Natural killer cell (primary cell): ENCODE results near the gene DNAAF5. TPM values are rescaled to one million over a fixed set of nuclear protein-coding genes. Genes with fewer than 3 reads are reported as not detected.

ENCODE experiments used
- ATAC-seq, 3 donors: fragments of 150-1000 bp in 2 of 3; fragments of 200-7000 bp in 1 of 3; cut with Tn5 transposase; 1 replicate in 1 of 3; 2 replicates in 2 of 3; pipeline ENCODE4 v1.10.0; 2021; ENCODE audit warnings: mild to moderate bottlenecking in 2 of 3, moderate library complexity in 2 of 3
- DNase-seq, 2 donors: peaks; one replicate each; pipeline versions ENCODE4 v3.0.0 to v3.0.0-alpha.2; 2013 to 2021; ENCODE audit warnings: mixed read lengths in 1 of 2
- H3K27ac ChIP-seq: one replicate; pipeline ENCODE4 v1.5.1; 2013; ENCODE audit warnings: mild to moderate bottlenecking, low read length
- H3K27me3 ChIP-seq: one replicate; pipeline ENCODE4 v1.6.1; 2013; ENCODE audit warnings: low read length; ENCODE audit not compliant: control insufficient read depth, insufficient read depth
- H3K36me3 ChIP-seq: one replicate; pipeline ENCODE4 v1.6.1; 2013; ENCODE audit warnings: low read length; ENCODE audit not compliant: control insufficient read depth, insufficient read depth
- H3K4me1 ChIP-seq: one replicate; pipeline ENCODE4 v1.6.1; 2013; ENCODE audit warnings: low read length; ENCODE audit not compliant: control insufficient read depth, insufficient read depth
- H3K4me3 ChIP-seq: one replicate; pipeline ENCODE4 v1.5.1; 2013; ENCODE audit warnings: low read length
- H3K9me3 ChIP-seq: one replicate; pipeline ENCODE4 v1.6.1; 2013; ENCODE audit warnings: low read length; ENCODE audit not compliant: control insufficient read depth, insufficient read depth
- H3K27ac Mint-ChIP-seq, 2 donors: one replicate each; pipeline ENCODE4 v1.8.0; 2022; ENCODE audit warnings: mild to moderate bottlenecking in 2 of 2, mixed read lengths in 2 of 2, moderate library complexity in 1 of 2
- H3K27me3 Mint-ChIP-seq, 2 donors: one replicate each; pipeline ENCODE4 v1.8.0; 2022; ENCODE audit warnings: low read depth in 2 of 2, mixed read lengths in 2 of 2
- H3K36me3 Mint-ChIP-seq: one replicate; pipeline ENCODE4 v1.8.0; 2022; ENCODE audit warnings: mixed read lengths
- H3K4me1 Mint-ChIP-seq, 2 donors: one replicate each; pipeline ENCODE4 v1.8.0; 2022; ENCODE audit warnings: mixed read lengths in 2 of 2
- H3K4me3 Mint-ChIP-seq: one replicate; pipeline ENCODE4 v1.8.0; 2022; ENCODE audit warnings: mild to moderate bottlenecking, moderate library complexity, mixed read lengths
- H3K9me3 Mint-ChIP-seq, 2 donors: one replicate each; pipeline ENCODE4 v1.8.0; 2022; ENCODE audit warnings: mixed read lengths in 2 of 2
- WGBS: methylation state at CpG from one replicate; pipeline ENCODE4 v1.1.7; 2013; ENCODE audit warnings: missing lambda C conversion rate; ENCODE audit not compliant: insufficient coverage; 5-methylcytosine and 5-hydroxymethylcytosine counted together
- intact Hi-C: fragments of 100-400 bp; cut with micrococcal nuclease; formaldehyde crosslinking; loops from one replicate; pipeline ENCODE4 v1.14.2; 2022
- total RNA-seq, 4 donors: library from RNA; stranded (reverse); fragments of 120-200 nt in 1 of 4; gene quantifications; one replicate each; pipeline versions ENCODE4 v1.2.3 to v1.2.4, GENCODE V29; 2013 to 2022
- TF ChIP-seq, protein P1 (sequence below): fragments of 200-600 bp; IDR thresholded peaks from one replicate; pipeline ENCODE4 v1.8.0; 2022; ENCODE audit warnings: antibody characterized with exemption

DNAAF5 gene
- total RNA-seq, 3 donors from 2014 or later (not counting 1 experiment from before 2014, with no cell fraction given), result 6.7 to 10.3 (median 10.3) TPM

DNA sequence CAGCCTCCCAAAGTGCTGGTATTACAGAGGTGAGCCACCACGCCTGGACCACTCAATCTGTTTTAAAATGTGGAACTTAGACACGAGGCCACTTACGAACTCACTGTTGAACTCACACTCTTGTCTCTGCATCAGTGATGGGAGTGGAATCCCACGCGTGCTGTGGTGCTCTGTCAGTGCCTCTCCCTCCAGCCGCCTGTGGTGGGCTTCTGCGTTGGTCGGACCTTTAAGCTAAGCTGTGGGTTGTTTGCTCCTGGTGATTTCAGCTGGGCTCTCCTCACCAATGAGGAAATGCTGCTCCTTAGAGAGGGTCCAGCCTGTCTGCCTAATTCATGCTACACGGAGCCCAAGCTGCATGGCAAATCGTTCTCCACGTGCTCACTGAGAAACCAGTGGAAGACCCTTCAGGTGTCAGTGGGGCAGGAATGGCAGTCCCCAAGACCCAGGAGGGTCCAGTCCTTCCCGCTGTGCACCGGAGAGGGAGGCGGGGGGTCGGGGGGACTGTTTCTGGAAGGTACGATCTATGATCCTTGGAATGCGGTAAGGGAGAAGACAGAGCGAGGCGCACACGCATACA is 18.4 kb downstream of the DNAAF5 start:
- Histone ChIP-seq H3K4me1 (no peaks in the 10 kb centered on the region), H3K27me3 (no peaks in the 10 kb centered on the region), H3K9me3 (no peaks in the 10 kb centered on the region), H3K27ac (no peak overlapping the region), H3K4me3 (no peak overlapping the region), H3K36me3 (peaks cover 15% of the 10 kb centered on the region)
- Mint-ChIP-seq H3K27ac (no peak overlapping the region), H3K4me3 (no peak overlapping the region), H3K4me1 (no peaks in the 10 kb centered on the region), H3K27me3 (no peaks in the 10 kb centered on the region), H3K9me3 (no peaks in the 10 kb centered on the region), H3K36me3 (no peaks in the 10 kb centered on the region)
- no peak for ATAC-seq
- intact Hi-C loops, result no loop called here
- 98% methylated on average over 20 of the region's 20 CpGs for WGBS
- TF ChIP-seq, protein P1, sequence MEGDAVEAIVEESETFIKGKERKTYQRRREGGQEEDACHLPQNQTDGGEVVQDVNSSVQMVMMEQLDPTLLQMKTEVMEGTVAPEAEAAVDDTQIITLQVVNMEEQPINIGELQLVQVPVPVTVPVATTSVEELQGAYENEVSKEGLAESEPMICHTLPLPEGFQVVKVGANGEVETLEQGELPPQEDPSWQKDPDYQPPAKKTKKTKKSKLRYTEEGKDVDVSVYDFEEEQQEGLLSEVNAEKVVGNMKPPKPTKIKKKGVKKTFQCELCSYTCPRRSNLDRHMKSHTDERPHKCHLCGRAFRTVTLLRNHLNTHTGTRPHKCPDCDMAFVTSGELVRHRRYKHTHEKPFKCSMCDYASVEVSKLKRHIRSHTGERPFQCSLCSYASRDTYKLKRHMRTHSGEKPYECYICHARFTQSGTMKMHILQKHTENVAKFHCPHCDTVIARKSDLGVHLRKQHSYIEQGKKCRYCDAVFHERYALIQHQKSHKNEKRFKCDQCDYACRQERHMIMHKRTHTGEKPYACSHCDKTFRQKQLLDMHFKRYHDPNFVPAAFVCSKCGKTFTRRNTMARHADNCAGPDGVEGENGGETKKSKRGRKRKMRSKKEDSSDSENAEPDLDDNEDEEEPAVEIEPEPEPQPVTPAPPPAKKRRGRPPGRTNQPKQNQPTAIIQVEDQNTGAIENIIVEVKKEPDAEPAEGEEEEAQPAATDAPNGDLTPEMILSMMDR, result no peak
- DNase-seq, result no peak

DNA sequence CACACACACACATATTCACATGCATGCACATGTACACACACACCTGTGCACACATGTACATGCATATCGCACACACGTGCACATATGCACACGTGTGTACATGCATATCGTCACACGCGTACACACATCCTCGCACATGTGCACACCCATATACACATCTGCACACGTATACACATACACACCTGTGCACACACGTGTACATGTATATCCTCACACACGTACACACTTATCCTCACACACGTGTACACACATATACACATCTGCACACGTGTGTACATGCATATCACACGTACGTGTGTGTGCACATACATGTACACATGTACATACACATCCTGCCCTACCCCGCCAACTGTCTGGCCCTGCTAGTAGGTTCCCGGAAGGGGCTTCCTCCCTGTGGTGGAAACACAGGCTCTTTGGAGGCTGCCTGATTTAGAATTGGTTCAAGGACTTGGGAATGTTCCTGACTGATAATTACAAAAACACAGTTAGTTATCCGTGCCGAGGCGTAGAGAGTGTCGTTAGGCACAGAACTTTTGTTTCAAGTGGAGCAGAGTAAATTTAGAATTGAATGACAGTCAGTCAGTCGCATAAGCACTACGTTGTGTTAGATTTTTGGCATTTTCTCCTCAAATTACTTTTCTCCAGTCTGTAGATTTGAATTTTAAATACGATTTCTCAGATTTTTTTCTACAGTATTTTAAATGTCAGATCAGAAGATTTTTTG is 19.1 kb downstream of the DNAAF5 start:
- Histone ChIP-seq H3K4me1 (no peaks in the 10 kb centered on the region), H3K36me3 (peaks cover 13% of the 10 kb centered on the region), H3K4me3 (no peak overlapping the region), H3K27ac (no peak overlapping the region), H3K9me3 (no peaks in the 10 kb centered on the region), H3K27me3 (no peaks in the 10 kb centered on the region)
- WGBS, result 96% methylated on average over 22 of the region's 23 CpGs
- H3K27ac Mint-ChIP-seq, result no peak overlapping the region
- TF ChIP-seq, protein P1, result no peak
- intact Hi-C loops, result no loop called here
- no peak overlapping the region for H3K4me3 Mint-ChIP-seq
- no peak for DNase-seq
- ATAC-seq, result peak in 1 of 3 donors; percentile 55
- no peaks in the 10 kb centered on the region for H3K9me3 Mint-ChIP-seq
- no peaks in the 10 kb centered on the region for H3K36me3 Mint-ChIP-seq
- H3K4me1 Mint-ChIP-seq, result no peaks in the 10 kb centered on the region
- no peaks in the 10 kb centered on the region for H3K27me3 Mint-ChIP-seq

DNA sequence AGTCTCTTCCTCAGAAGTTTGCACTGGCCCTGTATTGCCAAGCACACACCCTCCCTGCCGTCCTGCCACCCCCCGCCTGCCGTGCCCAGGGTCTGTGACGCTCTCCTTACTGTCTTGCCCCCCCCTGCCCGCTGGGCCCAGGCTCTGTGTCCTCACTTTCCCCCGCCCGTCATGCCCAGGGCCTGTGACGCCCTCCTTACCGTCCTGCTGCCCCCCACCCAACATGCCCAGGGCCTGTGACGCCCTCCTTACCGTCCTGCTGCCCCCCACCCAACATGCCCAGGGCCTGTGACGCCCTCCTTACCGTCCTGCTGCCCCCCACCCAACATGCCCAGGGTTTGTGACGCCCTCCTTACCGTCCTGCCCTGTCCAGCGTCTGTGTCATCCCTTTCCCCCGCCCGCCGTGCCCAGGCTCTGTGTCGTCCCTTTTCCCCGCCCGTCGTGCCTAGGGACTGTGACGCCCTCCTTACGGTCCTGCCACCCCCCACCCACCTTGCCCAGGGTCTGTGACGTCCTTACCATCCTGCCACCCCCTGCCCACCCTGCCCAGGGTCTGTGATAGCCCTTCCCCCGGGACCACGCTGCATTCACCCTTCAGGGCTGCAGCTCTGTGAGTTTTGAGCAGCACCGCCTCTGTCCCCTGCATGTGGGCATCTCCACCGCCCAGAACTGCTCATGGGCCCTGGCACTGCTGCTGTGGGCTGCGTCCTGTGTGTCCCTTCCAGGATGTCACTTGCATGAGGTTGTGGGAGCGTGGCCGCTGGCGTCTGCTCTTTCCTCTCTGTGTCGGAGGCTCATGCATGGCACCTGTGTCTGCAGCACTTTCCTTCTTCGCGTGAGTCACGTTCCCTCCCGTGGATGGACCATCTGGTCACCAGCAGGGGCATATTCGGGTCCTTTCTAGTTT is 19.9 kb downstream of the DNAAF5 start:
- DNase-seq (no peak), ATAC-seq (peak in 1 of 3 donors; percentile 7)
- H3K27me3 Mint-ChIP-seq, result no peaks in the 10 kb centered on the region
- H3K36me3 Mint-ChIP-seq, result no peaks in the 10 kb centered on the region
- H3K27ac Mint-ChIP-seq, result no peak overlapping the region
- no peak overlapping the region for H3K4me3 ChIP-seq
- H3K4me3 Mint-ChIP-seq, result no peak overlapping the region
- WGBS, result 96% methylated on average over 40 of the region's 40 CpGs
- no peaks in the 10 kb centered on the region for H3K4me1 ChIP-seq
- H3K9me3 Mint-ChIP-seq, result no peaks in the 10 kb centered on the region
- no peak overlapping the region for H3K27ac ChIP-seq
- no peaks in the 10 kb centered on the region for H3K4me1 Mint-ChIP-seq
- no peaks in the 10 kb centered on the region for H3K9me3 ChIP-seq
- intact Hi-C loops, result no loop called here
- peaks cover 5% of the 10 kb centered on the region for H3K36me3 ChIP-seq
- H3K27me3 ChIP-seq, result no peaks in the 10 kb centered on the region
- TF ChIP-seq, protein P1, result no peak
